Prostate gland (tissue), 2 donors: Measurements from ENCODE around the gene TNFAIP1. TPM values are rescaled to one million over a fixed set of nuclear protein-coding genes. Genes with fewer than 3 reads are reported as not detected.

ENCODE experiments used
- DNase-seq: peaks from one replicate; pipeline ENCODE4 v3.0.0-alpha.2; 2019; ENCODE audit warnings: low spot score
- H3K27ac ChIP-seq, 2 donors: fragments of 200-600 bp; sonication (generic); 2 replicates each; pipeline ENCODE4 v1.5.1; 2017 to 2019
- H3K27me3 ChIP-seq: fragments of 200-600 bp; sonication (generic); replicated peaks from 2 replicates; pipeline ENCODE4 v1.5.1; 2019; ENCODE audit not compliant: insufficient read depth
- H3K36me3 ChIP-seq, 2 donors: fragments of 200-600 bp; sonication (generic); 1 replicate in 1 of 2; 2 replicates in 1 of 2; pipeline versions ENCODE4 v1.5.1 to v1.8.1; 2017 to 2019
- H3K4me1 ChIP-seq: fragments of 200-600 bp; sonication (generic); replicated peaks from 2 replicates; pipeline ENCODE4 v1.5.1; 2019
- H3K4me3 ChIP-seq, 2 donors: fragments of 200-600 bp; sonication (generic); 2 replicates each; pipeline ENCODE4 v1.5.1; 2017 to 2019
- H3K9me3 ChIP-seq: fragments of 200-600 bp; sonication (generic); 2 replicates; pipeline ENCODE4 v1.5.1; 2017
- CTCF ChIP-seq, 4 experiments: fragments of 200-600 bp in 2 of 4; fragments of 450-650 bp in 2 of 4; sonication (generic) in 2 of 4; IDR thresholded peaks; 1 replicate in 3 of 4; 2 replicates in 1 of 4; pipeline ENCODE4 v1.5.1; 2016 to 2019; ENCODE audit warnings: antibody characterized with exemption in 4 of 4, mild to moderate bottlenecking in 2 of 4, moderate library complexity in 2 of 4
- POLR2A ChIP-seq: fragments of 450-650 bp; IDR thresholded peaks from one replicate; pipeline ENCODE4 v1.6.1; 2016; ENCODE audit warnings: antibody characterized with exemption, mild to moderate bottlenecking
- POLR2AphosphoS5 ChIP-seq: sonication (generic); formaldehyde crosslinking; IDR thresholded peaks from one replicate; pipeline ENCODE4 v1.6.1; 2017; ENCODE audit warnings: antibody characterized with exemption
- WGBS: methylation state at CpG from one replicate; pipeline ENCODE4 v1.1.5; 2018; 5-methylcytosine and 5-hydroxymethylcytosine counted together
- intact Hi-C: fragments of 100-400 bp; cut with DNase I; formaldehyde crosslinking; loops from one replicate; pipeline ENCODE4 v1.14.2; 2022
- total RNA-seq, 2 donors: library from RNA; depleted of rRNA; stranded (reverse); fragments of >200 nt; gene quantifications; one replicate each; pipeline ENCODE4 v1.1.0, GENCODE V29; 2016

TNFAIP1 gene
- total RNA-seq, 2 donors from 2014 or later, result 32.2 to 63.1 TPM

- peak in 1 of 4 experiments; percentile 20 for TF ChIP-seq CTCF (IDR thresholded peaks at IDR 0.05)
- TF ChIP-seq POLR2A, result no peak
- TF ChIP-seq POLR2AphosphoS5, result no peak
- DNase-seq, result no peak
- intact Hi-C loops, result no loop called here
- Histone ChIP-seq H3K27ac (no peak overlapping the region), H3K27me3 (no peaks in the 10 kb centered on the region), H3K4me1 (peaks cover 2% of the 10 kb centered on the region), H3K36me3 (no peaks in the 10 kb centered on the region), H3K4me3 (no peak overlapping the region), H3K9me3 (no peaks in the 10 kb centered on the region)
- WGBS, result 34% methylated on average over 60 of the region's 72 CpGs
These were observed 45.7 kb downstream of the TNFAIP1 start for GRCh38 chr17:28381141-28381825.

- Histone ChIP-seq H3K4me1 (peaks cover 2% of the 10 kb centered on the region), H3K27ac (peak overlapping the region; percentile 39 to 76), H3K4me3 (peak overlapping the region; percentile 40 to 46), H3K27me3 (no peaks in the 10 kb centered on the region), H3K36me3 (peaks cover 0 to 6% of the 10 kb centered on the region in 2 donors), H3K9me3 (no peaks in the 10 kb centered on the region)
- peak; percentile 71 for DNase-seq
- intact Hi-C loops, result no loop called here
- 38% methylated on average over 56 of the region's 56 CpGs for WGBS
- TF ChIP-seq CTCF (IDR thresholded peaks at IDR 0.05), result no peak
- peak; percentile 48 for TF ChIP-seq POLR2AphosphoS5
- peak; percentile 63 for TF ChIP-seq POLR2A
These were observed 48.9 kb downstream of the TNFAIP1 start for GRCh38 chr17:28384281-28385036.

GRCh38 chr17:28385037-28385400, 49.5 kb downstream of the TNFAIP1 start:
- Histone ChIP-seq H3K27me3 (no peaks in the 10 kb centered on the region), H3K9me3 (no peaks in the 10 kb centered on the region), H3K4me1 (peaks cover 2% of the 10 kb centered on the region), H3K36me3 (peaks cover 0 to 6% of the 10 kb centered on the region in 2 donors), H3K4me3 (peak overlapping the region; percentile 40 to 46), H3K27ac (peak overlapping the region; percentile 39 to 76)
- intact Hi-C loops, result no loop called here
- DNase-seq, result no peak
- WGBS, result 29% methylated on average over 16 of the region's 29 CpGs
- no peak for TF ChIP-seq CTCF (IDR thresholded peaks at IDR 0.05)
- TF ChIP-seq POLR2AphosphoS5, result no peak
- no peak for TF ChIP-seq POLR2A

GRCh38 chr17:28385406-28385805, 49.8 kb downstream of the TNFAIP1 start:
- intact Hi-C loops, result no loop called here
- Histone ChIP-seq H3K27me3 (no peaks in the 10 kb centered on the region), H3K4me3 (peak overlapping the region; percentile 40 to 46), H3K36me3 (peaks cover 0 to 6% of the 10 kb centered on the region in 2 donors), H3K9me3 (no peaks in the 10 kb centered on the region), H3K4me1 (peaks cover 2% of the 10 kb centered on the region), H3K27ac (peak overlapping the region in 1 of 2 donors; percentile 76)
- no peak for DNase-seq
- TF ChIP-seq POLR2AphosphoS5 (no peak), POLR2A (no peak), CTCF (IDR thresholded peaks at IDR 0.05) (no peak)
- 82% methylated on average over 8 of the region's 8 CpGs for WGBS
